HG02840 (cell line): Measurements from ENCODE around the gene ELN.

Experiments
- ATAC-seq: cut with Tn5 transposase; IDR thresholded peaks from one replicate; pipeline ENCODE4 v1.9.1; 2021; ENCODE audit warnings: mild to moderate bottlenecking, moderate library complexity, moderate number of reproducible peaks; ENCODE audit not compliant: unreplicated experiment, low FRiP score

Gene ELN

DNA sequence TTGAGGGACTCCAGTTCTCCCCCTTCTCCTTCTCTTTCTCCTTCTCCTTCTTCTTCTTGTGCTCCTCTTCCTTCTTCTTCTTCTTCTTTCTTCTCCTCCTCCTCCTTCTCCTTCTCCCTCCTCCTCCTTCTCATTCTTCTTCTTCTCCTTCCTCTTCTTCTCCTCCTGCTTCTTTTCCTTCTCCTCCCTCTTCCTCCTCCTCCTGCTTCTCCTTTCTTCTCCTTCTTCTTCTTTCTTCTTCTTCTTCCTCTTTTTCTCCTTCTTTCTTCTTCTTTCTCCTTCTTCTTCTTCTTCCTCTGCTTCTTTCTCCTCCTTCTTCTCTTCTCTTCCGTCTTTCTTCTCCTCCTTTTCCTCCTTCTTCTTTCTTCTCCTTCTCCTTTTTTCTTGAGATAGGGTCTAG, 30.0 kb downstream of the ELN start:
- no peak for ATAC-seq

DNA sequence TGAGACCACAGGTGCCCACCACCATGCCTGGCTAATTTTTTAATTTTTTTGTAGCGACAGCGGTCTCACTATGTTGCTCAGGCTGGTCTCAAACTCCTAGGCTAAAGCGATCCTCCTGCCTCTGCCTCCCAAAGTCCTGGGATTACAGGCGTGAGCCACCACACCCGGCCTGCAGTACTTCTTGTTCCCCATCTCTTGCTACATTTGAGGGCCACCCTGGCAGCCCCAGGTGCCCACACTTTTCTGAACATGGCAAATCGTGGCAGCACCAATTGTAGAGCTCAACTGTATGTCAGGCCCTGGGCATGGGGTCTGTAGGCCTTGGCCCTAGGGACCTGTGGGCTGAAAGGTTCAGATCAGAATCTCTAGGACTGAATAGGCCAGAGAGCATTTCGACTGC, 30.5 kb downstream of the ELN start:
- no peak for ATAC-seq

DNA sequence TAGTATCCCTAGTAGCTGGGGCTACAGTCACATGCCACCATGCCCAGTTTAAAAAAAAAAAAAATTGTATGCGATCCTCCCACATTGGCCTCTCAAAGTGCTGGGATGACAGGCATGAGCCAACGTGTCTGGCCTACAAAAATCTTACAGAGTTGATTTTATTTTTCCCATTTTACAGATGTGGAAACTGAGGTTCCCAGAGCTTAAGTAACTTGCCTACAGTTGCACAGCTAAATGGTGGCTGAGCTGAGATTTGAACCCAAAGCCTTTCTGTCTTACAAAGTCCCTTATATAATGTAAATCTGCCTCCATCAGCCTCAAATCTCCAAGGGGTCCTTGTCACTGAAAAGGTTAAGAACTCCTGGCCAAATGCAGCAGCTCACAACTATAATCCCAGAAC, 31.1 kb downstream of the ELN start:
- ATAC-seq: no peak

DNA sequence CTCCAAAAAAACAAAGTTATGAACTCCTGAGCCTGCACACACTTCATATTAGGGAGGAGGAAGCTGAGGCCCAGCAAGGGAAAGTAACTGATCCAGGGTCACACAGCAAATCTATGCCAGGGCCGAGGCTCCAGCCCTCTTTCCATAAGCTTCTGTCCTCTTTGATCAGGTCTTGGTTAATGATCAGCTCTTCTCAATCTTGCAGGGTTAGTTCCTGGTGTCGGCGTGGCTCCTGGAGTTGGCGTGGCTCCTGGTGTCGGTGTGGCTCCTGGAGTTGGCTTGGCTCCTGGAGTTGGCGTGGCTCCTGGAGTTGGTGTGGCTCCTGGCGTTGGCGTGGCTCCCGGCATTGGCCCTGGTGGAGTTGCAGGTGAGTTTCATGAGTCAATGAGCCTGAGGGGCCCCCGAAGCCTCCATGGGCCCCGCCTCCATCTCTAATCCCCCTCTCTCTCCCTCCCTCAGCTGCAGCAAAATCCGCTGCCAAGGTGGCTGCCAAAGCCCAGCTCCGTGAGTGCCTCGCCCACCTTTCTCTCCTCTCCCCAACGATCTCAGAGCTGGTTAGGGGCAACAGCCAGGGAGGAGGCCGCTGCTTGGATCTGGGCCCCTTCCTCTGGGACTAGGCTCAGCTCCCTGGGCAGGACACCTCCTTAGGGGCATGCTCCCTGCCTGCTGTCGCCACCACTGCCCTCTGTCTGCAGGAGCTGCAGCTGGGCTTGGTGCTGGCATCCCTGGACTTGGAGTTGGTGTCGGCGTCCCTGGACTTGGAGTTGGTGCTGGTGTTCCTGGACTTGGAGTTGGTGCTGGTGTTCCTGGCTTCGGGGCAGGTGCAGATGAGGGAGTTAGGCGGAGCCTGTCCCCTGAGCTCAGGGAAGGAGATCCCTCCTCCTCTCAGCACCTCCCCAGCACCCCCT, 32.0 kb downstream of the ELN start:
- ATAC-seq: no peak

DNA sequence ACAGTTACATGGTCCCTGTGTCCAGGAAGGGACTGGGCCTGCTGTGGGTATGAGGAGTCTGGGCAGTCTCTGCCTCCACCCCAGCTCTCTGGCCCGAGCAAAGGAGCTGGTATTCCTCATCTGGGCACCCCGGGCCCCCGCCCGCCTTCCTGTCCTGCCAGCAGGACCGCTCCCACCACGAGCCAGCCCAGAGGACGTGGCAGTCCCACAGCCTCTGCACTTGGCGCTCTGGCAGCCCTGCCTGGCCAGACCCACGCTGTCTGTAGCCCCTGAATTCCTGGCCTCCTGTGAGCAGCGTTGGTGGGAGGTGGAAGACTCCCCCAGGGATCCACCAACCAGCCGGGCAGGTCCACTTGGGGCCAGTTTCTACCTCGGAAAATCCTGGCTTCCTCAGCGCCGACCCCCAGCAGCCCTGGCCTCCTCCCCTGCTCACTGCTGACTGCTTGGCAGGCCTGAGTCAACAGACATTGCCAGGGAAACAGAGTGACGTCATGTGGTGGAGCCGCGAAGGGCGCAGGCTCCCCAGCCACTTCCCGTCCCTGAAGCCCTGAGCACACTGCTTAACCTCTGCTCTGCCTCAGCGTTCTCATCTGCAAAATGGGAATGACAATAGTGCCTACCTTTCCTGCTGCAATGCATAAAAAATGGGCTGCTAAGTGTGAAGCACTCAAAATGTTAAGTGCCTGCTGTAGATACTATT, 34.0 kb downstream of the ELN start:
- ATAC-seq: no peak

DNA sequence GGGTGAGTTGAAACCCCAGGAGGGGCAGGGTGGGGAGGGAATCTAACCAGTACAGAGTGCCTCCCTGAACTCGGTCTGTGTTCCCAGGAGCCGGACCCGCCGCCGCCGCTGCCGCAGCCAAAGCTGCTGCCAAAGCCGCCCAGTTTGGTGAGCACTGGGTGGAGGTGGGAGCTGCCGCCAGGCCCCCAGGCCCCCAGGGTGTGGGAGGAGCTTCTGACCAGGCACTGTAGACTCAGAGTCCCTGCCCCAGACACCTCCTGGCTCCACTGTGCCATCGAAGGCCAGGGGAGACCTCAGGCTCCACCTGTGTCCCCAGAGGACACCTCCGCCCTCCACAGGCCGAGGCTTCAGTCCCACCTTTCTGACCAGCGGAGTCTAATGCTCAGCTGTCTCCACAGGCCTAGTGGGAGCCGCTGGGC, 35.3 kb downstream of the ELN start:
- ATAC-seq: no peak

DNA sequence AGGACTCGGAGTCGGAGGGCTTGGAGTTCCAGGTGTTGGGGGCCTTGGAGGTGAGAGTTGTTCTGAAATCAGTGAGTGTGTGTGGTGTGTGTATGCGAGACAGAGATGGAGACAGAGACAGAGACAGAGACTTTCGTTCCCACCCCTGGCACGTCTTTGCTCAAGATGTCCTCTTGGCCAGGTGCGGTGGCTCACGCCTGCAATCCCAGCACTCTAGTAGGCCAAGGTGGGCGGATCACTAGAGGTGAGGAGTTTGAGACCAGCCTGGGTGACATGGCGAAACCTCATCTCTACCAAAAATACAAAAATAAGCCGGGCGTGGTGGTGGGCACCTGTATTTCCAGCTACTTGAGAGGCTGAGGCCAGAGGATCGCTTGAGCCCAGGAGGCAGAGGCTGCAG, 35.7 kb downstream of the ELN start:
- ATAC-seq: no peak

DNA sequence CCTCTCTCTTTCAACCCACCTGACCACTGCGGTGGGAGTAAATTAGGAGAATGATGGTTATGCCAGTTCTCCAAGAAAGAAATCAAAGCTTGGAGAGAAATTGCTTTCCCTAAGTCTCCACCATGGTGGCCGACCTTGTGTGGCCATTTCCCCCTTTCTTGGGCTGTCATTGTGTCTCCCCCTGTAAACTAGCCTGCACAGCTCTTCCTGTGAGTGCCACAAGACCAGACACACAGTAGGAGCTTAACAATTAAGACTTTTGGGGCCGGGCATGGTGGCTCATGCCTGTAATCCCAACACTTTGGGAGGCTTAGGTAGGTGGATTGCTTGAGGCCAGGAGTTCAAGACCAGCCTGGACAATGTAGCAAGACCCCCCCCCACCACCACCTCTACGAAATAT, 36.7 kb downstream of the ELN start:
- no peak for ATAC-seq

DNA sequence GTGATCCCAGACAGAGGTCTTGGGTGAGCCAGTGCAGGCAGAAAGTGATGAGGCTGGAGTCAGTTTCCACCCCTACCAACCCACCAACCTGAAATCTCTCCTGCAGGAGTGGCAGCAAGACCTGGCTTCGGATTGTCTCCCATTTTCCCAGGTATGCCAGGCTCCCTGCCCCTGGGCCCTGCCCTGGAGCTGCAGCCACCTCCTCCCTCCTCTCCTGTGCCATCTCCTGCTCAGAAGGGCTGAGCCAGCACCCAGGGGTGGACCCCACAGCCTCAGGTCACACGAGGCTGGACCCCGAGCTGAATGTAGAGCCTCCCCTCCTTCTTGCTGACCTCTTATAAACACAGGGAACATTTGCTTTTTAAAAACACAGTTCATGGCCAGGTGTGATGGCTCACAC, 38.7 kb downstream of the ELN start:
- no peak for ATAC-seq

DNA sequence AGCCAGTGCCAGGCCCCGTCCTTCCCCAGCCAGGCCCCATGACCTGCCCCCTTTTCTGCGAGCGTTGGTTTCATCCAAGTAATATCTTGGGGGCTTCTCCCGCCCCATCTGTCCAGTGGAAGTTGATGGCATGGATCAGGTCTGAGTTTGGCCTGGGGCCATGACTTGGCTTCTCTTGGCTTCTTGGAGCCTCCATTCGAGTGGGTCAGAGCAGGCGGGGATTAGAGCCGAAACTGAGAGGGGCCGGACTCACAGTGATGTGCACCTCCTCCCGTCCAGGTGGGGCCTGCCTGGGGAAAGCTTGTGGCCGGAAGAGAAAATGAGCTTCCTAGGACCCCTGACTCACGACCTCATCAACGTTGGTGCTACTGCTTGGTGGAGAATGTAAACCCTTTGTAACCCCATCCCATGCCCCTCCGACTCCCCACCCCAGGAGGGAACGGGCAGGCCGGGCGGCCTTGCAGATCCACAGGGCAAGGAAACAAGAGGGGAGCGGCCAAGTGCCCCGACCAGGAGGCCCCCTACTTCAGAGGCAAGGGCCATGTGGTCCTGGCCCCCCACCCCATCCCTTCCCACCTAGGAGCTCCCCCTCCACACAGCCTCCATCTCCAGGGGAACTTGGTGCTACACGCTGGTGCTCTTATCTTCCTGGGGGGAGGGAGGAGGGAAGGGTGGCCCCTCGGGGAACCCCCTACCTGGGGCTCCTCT, 40.6 kb downstream of the ELN start:
- no peak for ATAC-seq

DNA sequence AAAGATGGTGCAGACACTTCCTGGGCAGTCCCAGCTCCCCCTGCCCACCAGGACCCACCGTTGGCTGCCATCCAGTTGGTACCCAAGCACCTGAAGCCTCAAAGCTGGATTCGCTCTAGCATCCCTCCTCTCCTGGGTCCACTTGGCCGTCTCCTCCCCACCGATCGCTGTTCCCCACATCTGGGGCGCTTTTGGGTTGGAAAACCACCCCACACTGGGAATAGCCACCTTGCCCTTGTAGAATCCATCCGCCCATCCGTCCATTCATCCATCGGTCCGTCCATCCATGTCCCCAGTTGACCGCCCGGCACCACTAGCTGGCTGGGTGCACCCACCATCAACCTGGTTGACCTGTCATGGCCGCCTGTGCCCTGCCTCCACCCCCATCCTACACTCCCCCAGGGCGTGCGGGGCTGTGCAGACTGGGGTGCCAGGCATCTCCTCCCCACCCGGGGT, 41.1 kb downstream of the ELN start:
- ATAC-seq: no peak

DNA sequence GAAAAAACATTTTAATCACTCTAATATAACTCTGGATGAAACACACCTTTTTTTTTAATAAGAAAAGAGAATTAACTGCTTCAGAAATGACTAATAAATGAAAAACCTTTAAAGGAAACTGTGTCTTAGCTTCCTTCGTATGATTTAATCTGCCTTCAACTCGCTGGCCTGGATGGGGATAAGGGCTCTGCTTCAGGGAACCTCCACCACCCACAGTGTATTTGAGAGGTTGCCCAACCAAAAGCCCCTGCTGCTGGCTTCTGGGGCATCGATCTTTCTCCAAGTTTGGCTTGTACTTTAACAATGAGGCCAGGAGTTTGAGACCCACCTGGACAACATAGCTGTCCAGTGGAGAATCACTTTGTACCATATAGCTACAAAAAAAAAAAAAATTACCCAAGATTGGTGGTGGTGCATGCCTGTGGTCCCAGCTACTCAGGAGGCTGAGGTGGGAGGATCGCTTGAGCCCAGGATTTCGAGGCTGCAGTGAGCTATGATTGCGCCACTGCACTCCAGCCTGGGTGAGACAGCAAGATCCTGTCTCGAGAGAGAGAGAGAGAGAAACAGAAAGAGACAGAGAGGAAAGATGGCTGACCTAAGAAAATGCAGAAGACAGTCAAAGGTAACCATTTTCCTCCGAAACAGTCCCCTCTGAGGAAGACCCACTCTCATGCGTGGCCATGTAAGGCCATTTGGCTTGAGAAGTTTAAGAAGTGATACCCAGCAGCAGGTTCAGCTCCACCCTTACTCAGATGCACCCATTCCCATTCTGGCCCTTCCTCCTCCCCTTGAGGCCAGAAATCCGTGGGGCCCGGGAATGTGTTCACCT, 42.0 kb downstream of the ELN start:
- ATAC-seq: no peak

DNA sequence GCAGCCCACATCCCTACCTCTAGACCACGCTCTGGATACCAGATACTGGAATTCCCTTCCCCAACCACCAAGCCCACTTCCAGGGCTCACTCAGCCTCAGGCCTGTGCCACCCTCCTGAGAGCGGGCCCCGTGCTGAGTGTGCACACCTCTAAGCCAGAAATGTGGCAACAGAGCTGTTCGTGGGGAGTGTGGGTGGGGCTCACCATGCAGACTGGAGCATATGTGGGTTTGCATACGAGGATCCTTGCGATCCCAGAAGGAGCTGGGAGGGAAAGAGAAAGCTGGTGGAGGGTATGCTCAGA, 42.6 kb downstream of the ELN start:
- ATAC-seq: no peak

DNA sequence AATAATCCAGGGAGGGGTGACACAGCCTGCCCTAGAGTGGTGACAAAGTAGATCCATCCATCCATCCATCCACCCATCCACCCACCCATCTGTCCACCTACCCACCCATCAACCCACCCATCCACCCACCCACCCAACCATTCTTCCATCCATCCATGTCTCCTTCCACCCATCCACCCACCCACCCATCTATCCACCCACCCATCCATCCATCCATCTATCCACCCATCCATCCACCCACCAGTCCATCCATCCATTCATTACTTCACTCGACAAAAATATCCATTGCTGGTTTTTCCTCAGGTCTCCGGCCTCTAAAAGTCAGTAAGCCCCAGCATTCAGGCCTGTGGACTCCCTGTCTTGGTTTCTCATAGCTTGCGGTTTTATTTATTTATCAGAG, 43.1 kb downstream of the ELN start:
- ATAC-seq: no peak

DNA sequence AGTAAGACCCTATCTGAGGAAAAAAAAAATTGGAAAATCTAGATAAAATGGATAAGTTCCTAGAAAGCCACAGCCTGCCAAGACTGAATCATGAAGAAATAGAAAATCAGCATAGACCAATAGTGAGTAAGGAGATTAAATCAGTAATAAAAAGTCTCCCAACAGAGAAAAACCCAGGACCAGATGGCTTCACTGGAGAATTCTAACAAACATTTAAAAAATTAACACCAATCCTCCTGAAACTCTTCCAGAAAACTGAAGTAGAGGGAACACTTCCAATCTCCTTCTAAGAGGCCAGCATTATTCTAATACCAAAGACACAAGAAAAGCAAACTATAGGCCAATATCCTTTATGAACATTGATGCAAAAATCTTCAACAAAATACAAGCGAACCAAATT, 46.8 kb downstream of the ELN start:
- no peak for ATAC-seq

DNA sequence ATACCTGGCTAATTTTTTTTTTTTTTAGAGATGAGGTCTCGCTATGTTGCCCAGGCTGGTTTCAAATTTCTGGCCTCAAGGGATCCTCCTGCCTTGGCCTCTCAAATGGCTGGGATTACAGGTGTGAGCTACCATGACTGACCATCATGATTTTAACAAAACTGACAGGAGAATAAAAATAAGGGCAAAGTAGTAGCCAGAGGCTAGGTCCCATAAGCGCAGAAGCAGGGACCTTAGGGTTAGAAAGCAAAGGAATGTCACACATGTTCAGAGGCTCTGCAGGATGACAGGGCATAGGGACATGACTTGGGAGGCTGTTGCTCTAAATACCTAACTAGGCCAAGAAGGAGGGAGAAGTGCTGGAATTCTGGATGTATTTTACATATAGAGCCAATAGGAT, 50.5 kb downstream of the ELN start:
- ATAC-seq: no peak

DNA sequence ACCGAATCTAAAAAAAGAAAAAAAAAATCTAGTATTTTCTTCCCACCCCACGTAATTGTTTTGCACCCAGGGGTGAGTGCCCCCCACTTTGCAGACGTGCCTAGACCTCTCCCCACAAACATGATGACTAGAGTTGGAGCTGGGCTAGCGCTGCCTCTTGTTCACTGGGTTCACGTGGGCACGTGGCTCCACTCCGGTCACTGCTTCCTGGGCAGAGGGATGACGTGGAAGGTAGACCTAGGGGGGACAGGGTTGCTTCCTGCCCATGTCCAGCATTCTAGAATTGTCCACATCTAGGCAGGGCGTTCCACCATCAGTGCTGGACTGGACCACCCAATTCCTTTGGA, 54.8 kb downstream of the ELN start:
- no peak for ATAC-seq

DNA sequence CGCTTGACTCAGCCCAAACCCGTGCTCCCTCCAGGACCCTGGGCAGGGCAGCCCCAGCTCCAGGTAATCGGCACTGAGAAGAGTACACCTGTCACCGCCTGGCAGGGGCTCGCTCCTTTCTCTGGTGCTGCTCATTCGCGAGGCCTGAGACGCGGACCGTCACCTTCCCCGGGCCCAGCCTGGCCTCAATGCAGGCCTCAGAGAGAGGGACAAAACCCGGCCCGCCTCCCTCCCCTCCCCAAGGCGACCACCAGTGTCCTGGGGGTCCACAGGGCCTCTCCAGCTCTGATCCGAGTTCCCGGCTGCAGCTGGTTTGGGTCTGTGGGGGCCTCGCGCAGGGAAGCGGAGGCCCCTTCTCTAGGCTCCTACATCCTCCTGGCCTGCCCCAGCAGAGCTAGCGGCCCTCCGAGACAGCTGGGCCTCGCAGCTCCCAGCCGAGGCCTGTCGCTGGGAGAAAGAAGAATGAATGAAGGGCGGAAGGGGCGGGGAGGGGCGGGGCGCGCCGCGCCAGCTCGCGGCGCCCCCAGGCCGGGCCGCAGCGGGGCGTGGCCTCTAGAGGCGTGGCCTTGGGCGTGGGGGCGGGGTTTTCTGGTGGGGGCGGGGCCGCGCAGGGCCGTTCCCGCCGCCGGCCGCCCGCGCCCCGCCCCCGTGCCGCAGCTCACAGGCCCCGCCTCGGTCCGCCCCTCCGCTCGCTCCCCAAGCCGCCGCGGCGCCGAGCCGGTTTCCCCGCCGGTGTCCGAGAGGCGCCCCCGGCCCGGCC, 55.3 kb downstream of the ELN start, which contains the start of gene LIMK1:
Gene LIMK1 (plus strand): TSS at position 688 of the 760 bp plus-strand sequence. CDS start 187 bp downstream, outside the sequence.
- peak; percentile 67 for ATAC-seq

DNA sequence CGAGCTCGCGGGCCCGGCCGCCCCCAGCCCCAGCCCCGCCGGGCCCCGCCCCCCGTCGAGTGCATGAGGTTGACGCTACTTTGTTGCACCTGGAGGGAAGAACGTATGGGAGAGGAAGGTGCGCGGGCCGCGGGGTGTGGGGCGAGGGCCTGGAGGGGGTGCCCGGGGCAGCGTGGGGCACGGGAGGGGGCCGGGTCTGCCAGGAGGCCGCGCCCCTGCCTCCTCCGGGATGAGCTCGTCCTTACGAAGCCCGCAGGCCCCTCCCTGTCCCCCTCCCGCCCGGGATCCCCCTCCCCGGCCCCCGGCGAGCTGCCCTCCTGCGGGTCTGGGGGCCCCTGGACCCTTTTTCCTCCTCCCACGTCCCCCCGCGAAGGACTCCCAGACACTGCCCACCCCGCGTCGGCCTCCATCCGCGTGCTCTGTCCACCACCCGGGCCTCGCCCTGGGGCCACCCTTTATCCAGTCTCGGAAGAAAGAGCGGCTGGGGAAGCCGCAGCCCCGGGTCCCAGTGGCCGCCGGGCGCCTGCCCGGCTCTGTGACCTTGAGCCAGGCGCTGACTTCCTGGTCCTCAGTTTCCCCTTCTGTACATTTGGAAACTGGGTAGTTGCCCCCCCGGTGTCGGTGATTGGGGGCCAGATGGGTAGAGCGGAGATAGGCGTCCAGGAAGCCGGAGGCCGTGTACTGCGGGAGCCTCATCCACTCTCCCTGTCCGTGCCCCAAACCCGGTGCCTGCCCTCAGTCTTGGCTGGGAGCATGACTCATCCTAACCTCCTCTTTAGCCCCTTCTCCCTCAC, 56.2 kb downstream of the ELN start:
- ATAC-seq: peak; percentile 48
